GM21723 (cell line): ENCODE results near the gene KAZN.

Experiments used
- ATAC-seq: cut with Tn5 transposase; IDR thresholded peaks from one replicate; pipeline ENCODE4 v1.9.1; 2021; ENCODE audit warnings: mild to moderate bottlenecking, moderate library complexity; ENCODE audit not compliant: unreplicated experiment

Gene KAZN

DNA sequence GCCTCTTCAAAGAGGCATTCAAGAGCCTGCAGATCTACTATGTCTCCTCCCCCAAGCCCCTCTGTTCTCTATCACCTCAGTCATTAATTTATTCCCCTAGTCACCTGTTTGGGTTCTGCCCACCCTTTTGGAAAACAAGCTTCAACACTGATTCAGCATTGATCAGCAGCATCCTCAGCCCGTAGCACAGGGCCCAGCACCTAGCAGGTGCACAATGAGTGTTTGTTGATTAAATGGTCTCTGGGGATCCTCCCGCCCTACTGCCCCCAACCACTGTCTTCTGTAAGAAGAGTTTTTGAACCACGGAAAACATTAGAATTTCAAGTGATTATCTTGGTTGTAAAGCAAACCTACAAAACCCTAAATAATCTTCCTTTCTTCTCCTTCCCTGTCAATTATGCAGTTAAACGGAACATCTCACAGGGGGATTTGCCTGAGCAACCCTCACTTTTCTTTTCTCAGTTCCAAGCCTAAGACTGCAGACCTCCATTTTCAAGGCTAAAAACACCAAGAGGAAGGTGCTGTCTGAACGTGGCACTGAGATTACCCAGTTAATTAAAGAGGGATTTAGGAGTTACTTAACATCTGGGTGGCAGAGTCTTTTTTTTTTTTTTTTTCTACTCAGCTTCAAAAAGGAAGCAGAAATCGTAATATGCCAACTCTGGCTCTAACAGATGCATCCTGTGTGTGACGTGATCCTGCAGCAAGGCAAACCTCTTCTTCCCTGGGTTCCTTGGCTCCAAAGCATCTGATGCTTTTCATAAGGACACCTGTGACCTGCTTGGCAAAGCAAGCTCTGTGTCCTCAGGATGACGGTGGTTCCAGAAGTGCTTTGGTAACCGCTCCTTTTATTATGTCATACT lies 163.0 kb downstream of the KAZN start:
- no peak for ATAC-seq

DNA sequence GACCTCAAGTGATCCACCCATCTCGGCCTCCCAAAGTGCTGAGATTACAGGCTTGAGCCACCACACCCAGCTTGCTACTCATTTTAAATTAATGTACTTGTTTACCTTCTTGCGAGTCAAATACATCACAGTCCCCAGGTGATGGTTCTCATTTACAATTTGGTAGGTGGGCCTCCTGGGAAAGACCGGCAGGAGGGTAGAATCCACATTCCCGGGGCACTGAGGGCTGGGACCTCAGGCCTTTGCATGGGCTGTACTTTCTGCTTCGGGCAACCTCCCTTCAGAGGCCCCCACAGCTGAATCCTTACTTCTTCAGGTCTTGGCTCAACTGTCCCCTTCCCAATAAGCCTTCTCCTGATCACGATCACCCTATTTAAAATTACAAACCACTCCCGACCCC lies 165.5 kb downstream of the KAZN start:
- ATAC-seq, result no peak

GRCh38 chr1:14765773-14766172 lies 167.3 kb downstream of the KAZN start:
- ATAC-seq, result no peak

DNA sequence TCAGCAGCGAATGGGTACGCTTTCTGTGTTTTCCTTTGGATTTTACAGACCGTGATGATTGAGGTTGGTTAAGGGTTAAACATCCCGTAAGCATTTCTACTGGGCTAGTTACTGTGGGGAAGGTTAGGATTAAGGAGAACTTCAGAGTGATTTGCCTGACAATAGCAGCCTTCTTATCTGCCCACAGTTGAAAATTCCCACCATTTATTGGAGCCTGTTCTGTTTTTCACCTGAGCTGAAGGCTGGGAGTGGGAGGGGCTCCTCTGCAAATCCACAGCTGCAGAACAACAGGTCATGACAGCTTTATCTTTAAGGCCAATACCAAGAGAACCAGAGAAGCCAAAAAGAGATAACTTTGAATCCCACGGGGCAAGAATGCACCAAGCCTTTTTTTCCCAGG lies 168.6 kb downstream of the KAZN start:
- no peak for ATAC-seq

GRCh38 chr1:14768582-14769304 lies 170.3 kb downstream of the KAZN start:
- no peak for ATAC-seq

- ATAC-seq, result no peak
These were observed 171.2 kb downstream of the KAZN start for GRCh38 chr1:14769486-14770274.

DNA sequence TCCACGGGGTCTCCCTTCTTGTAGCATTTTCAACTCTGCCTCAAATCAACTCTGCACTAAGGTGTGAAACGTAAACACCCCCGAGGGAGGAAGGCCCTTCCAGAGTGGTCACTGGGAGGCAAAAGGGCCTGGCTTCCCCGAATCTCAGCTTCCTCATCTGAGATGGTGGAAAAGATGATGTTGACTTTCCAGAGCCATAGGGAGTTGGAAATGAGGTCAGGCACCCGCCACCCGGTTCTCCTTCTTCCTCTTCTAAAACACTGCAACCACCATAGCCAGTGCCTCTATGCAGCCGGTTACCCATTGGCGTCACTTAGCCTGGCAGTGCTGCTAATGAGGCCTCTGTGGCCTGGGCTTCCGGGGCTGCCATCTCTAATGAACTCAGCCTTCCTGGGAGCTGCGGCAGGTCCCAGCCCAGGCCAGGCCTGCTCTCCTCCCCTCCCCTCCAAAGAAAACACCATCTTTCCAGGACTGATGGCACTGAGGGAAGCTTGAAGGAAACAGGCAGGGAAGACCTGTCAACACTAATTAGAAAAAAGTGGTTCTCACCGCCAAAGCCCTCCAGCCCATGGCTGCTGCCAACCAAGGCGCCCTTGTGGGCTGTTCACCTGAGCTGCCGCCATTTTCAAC lies 175.0 kb downstream of the KAZN start:
- ATAC-seq, result no peak

DNA sequence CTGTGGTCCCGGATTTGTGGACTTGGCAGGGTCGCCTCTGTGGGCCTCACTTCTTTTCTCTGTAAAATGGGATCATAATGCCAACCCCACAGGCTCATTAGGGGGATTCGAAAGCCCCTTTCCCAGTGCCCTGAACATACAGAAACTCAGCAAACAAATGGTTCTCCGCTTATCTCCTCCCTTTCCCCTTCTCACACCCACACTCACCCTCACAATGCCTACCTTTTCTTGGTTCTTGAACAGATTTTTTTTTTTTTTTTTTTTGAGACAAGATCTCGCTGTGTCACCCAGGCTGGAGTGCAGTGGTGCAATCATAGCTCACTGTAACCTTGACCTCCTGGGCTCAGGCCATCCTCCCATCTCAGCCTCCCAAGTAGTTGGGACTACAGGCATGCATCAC lies 175.7 kb downstream of the KAZN start:
- ATAC-seq, result no peak

GRCh38 chr1:14774988-14775387 lies 176.5 kb downstream of the KAZN start:
- ATAC-seq, result no peak

DNA sequence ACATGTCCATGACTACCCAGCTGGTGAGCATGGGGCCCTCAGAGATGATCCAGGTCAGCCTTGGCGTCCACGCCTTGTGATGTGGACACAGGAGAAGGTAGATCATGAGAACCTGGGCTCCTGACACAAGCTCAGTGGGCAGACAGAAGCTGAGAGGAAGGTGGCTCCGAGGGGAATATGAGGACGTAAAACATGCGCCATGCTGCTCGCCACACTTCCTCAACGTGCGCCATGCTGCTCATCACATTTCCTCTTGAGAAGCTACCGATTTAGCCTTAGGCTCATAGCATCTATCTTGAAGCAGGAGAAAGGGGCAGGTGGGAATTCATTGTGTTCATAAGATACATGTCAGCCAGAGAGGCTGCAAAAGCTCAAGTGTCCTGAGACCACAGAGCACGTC lies 176.9 kb downstream of the KAZN start:
- ATAC-seq, result no peak

DNA sequence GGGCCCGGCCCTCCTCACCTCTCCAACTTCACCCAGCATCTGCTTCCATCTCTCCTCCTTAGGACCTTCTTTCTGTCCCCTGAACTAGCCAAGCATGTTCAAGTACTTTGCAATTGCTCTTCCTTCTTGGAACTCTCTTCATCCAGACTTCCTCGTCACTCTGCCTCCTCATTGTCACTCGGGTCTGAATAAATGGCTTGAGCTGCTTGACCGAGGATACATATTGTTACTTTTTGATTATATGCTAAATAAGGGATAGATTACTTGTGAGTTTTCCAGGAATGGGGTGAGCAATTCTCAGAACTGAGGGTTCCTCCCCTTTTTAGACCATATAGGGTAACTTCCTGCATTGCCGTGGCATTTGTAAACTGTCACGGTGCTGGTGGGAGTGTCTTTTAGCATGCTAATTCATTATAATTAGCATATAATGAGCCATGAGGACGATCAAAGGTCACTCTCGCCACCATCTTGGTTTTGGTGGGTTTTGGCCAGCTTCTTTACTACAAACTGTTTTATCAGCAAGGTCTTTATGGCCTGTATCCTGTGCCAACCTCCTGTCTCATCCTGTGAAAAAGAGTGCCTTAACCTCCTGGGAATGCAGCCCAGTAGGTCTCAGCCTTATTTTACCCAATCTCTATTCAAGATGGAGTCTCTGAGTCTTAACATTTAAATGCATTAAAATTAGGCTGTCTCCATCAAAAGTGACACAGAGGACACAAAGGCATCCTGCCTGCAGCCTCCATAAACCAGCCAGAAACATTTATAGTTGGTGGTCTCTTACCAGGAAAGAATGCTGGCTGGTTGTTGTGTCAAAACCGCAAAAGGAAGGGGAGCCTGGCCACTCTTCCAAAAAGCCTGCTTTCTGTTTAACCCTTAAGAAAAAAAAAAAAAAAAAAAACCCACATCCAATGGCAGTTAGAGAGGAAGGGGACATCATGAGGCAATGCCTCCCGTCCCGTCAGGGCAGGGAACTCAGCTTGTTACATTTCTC lies 179.3 kb downstream of the KAZN start:
- ATAC-seq, result no peak

DNA sequence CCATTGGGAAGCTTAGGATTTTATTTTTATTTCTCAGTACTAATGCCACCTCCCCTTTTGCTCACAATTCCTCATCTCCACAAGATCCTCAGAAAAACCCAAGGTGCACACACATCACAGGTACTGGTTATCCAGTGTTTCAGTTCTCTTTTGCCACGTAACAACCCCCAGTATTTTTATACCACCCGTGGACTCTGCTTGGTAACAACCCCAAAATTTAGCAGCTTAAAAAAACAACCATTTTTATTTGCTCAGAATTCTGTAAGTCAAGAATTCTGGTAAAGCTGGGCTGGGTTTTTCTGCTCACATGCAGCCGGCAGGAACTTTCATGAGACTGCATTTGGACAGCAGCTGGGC lies 180.0 kb downstream of the KAZN start:
- ATAC-seq, result no peak

DNA sequence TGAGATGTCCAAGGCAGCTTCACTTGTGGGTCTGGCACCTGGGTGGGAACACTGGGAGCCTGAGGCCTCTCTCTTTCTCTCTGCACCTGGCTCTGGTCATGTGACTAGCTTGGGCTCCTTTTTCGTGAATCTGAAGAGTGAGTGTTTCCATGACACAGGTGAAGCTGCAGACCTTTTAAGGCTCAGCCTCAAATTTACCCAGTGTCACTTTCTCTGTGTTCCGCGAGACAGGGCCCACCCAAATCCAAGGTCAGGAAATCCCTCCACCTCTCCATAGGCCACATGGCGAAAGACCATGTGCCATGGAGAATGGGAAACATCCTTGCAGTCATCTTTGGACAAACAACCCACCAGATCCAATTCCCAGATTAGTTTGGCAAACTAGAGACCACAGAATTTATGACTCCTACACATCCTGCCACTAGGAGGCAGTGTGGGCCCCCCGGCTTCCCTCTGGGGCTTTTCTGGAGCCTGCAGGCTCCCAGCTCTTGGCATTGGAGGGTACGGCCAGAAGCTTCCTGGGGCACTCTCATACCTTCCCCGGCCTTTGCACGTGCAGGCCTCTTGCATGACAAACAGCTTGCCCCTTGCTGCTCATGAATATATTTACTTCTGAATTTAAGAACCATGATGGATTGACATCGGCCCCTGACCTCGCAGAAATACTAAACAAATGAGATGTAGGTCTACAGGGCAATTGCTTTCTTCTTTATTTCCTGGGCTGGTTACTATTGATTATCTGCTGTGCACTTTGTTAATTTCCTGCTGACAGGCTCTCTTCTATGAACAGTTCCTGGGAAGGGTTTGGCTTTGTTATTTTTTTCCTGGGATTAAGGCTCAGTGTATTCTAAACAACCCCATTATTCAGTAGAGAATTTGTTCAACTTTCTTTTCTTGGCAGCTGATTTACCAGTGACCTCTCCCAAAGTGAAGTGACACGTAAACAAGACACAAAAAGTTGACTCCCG lies 180.7 kb downstream of the KAZN start:
- no peak for ATAC-seq

DNA sequence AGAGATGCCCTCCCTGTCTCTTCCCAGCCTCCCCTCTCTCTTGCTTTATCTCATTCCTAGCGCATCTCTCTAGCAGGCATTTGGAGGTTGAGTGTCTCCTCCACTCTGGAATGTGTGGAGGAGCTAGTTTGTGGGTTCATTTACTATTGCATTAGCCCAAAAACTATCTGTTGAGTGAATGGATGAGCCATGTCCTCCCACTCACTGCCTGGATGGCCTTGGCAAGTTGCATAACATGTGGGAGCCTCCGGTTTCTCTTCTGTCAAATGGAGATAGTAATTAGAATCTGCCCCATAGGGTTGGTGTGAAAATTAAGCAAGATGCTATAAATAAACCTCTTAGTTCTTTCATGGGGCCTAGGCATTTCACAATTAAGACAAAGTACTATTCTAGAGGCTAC lies 181.8 kb downstream of the KAZN start:
- ATAC-seq, result no peak

GRCh38 chr1:14781811-14782210 lies 183.3 kb downstream of the KAZN start:
- no peak for ATAC-seq

DNA sequence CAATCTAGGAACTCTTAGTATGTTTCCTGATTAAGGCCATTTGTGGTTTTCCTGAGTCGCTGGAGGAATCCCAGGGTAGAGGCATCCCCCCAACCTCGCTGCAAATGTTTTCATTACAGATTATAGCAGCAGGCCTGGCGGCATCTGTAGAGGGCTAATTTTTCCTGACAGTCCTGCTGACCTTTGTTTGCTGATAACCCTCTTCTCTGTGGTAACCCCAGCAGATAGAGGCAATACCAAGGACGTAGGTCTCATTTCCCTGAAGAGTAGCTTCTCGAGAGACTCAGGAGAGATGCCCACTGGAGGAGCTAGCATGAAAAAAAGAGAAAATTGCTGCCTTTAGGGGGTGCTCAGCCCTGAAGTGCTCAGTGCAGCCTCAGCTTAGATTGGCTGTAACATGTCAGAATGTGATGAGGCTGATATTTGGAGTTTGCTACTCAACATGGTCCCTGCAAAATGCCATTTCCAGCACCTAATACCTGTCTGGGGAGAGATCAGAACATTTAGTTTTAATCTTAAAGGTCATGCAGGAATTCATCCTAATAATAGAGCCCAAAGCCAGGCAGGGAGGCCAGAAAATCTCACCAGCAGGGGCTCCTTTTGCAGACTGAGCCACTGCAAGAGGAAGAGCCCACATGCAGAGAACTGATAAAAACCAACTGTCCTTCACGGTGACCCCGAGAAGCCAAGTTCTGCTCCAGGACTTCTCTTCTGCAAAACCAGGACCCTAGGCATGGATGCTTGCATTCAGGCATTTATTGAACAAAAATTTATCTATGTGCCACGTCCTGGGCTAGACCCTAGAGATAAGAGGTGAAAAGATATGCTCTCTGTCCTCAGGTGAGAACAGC lies 184.5 kb downstream of the KAZN start:
- no peak for ATAC-seq

GRCh38 chr1:14783592-14783886 lies 185.1 kb downstream of the KAZN start:
- ATAC-seq, result no peak
